Spleen (tissue), 7 donors: ENCODE results near the gene FAM20C.

ENCODE experiments used
- CTCF ChIP-seq, 11 experiments: fragments of 200-600 bp in 7 of 11; fragments of 450-650 bp in 4 of 11; sonication (generic) in 4 of 11; IDR thresholded peaks in 8 of 11; conservative IDR thresholded peaks in 3 of 11; 1 replicate in 7 of 11; 2 replicates in 4 of 11; pipeline versions ENCODE4 v1.4.0 to v1.8.0; 2016 to 2021; ENCODE audit warnings: antibody characterized with exemption in 11 of 11, inconsistent platforms in 4 of 11, mild to moderate bottlenecking in 1 of 11
- POLR2A ChIP-seq, 3 donors: fragments of 450-650 bp; IDR thresholded peaks; one replicate each; pipeline ENCODE4 v1.5.1; 2017; ENCODE audit warnings: antibody characterized with exemption in 3 of 3, mild to moderate bottlenecking in 1 of 3
- donor health status: DM: no; HTN: no; CAD: no; lungs with moderate emphysema.
- donor health status: DM: no; HTN: no; CAD: no.
- donor health status: DM: no; HTN: no; CAD: no.

GRCh38 chr7:273327-273726 is 81.0 kb downstream of the FAM20C start:
- TF ChIP-seq CTCF (IDR thresholded peaks at IDR 0.05 in 8 of 11, conservative IDR thresholded peaks at IDR 0.05 in 3 of 11) (no peak), POLR2A (IDR thresholded peaks at IDR 0.05) (no peak)
